Esophagus squamous epithelium (tissue), 5 donors: ENCODE results near the gene CTDNEP1. TPM values are rescaled to one million over a fixed set of nuclear protein-coding genes. Genes with fewer than 3 reads are reported as not detected.

Experiments used
- DNase-seq: peaks from one replicate; lab custom pipeline; 2025; lab: John Stamatoyannopoulos, UW
- H3K27ac ChIP-seq, 4 donors: fragments of 200-600 bp; sonication (generic); one replicate each; pipeline ENCODE4 v1.5.1; 2016 to 2019; ENCODE audit warnings: mild to moderate bottlenecking in 1 of 4
- H3K27me3 ChIP-seq, 4 donors: fragments of 200-600 bp; sonication (generic); 1 replicate in 3 of 4; 2 replicates in 1 of 4; pipeline versions ENCODE4 v1.5.1 to v1.6.0; 2017 to 2021; ENCODE audit warnings: antibody characterized with exemption in 1 of 4
- H3K36me3 ChIP-seq, 3 donors: fragments of 200-600 bp; sonication (generic); one replicate each; pipeline ENCODE4 v1.5.1; 2016 to 2019
- H3K4me1 ChIP-seq, 3 donors: fragments of 200-600 bp; sonication (generic); one replicate each; pipeline ENCODE4 v1.5.1; 2017 to 2019
- H3K4me3 ChIP-seq, 4 donors: fragments of 200-600 bp; sonication (generic); 1 replicate in 3 of 4; 2 replicates in 1 of 4; pipeline ENCODE4 v1.5.1; 2016 to 2019; ENCODE audit warnings: mild to moderate bottlenecking in 2 of 4, moderate library complexity in 1 of 4
- H3K9me3 ChIP-seq, 3 donors: fragments of 200-600 bp; sonication (generic); one replicate each; pipeline ENCODE4 v1.5.1; 2016 to 2019
- CTCF ChIP-seq, 6 experiments: fragments of 450-650 bp in 4 of 6; fragments of 200-600 bp in 2 of 6; sonication (generic) in 2 of 6; IDR thresholded peaks; one replicate each; pipeline ENCODE4 v1.5.1; 2016 to 2019; ENCODE audit warnings: antibody characterized with exemption in 6 of 6, mild to moderate bottlenecking in 4 of 6, moderate library complexity in 4 of 6
- POLR2A ChIP-seq, 4 donors: fragments of 450-650 bp; IDR thresholded peaks; one replicate each; pipeline ENCODE4 v1.6.1; 2017; ENCODE audit warnings: antibody characterized with exemption in 4 of 4, mild to moderate bottlenecking in 4 of 4, moderate library complexity in 3 of 4
- WGBS, 2 donors: methylation state at CpG; one replicate each; pipeline ENCODE4 v1.1.5; 2018; 5-methylcytosine and 5-hydroxymethylcytosine counted together
- intact Hi-C: fragments of 100-400 bp; cut with DNase I; formaldehyde crosslinking; loops from one replicate; pipeline ENCODE4 v1.15.0; 2022
- total RNA-seq, 4 donors: library from RNA; depleted of rRNA; stranded (reverse); fragments of >200 nt; gene quantifications; one replicate each; pipeline ENCODE4 v1.1.0, GENCODE V29; 2016
- donor health status: DM: yes; HTN: yes; CAD: no.

CTDNEP1 gene
- total RNA-seq, 4 donors from 2014 or later: 42.0 to 52.1 (median 47.8) TPM

- DNase-seq: peak; percentile 62
- H3K27me3 ChIP-seq: no peaks in the 10 kb centered on the region
- H3K4me1 ChIP-seq: peaks cover 3 to 19% (median 7%) of the 10 kb centered on the region in 3 donors
- no peak for TF ChIP-seq CTCF (IDR thresholded peaks at IDR 0.05)
- peak in 2 of 4 donors; percentile 14 to 17 for TF ChIP-seq POLR2A (IDR thresholded peaks at IDR 0.05)
- intact Hi-C loops: no loop called here
- peak overlapping the region; percentile 24 to 66 (median 52) for H3K4me3 ChIP-seq
- peaks cover 0 to 34% (median 7%) of the 10 kb centered on the region in 3 donors for H3K36me3 ChIP-seq
- no peaks in the 10 kb centered on the region for H3K9me3 ChIP-seq
- H3K27ac ChIP-seq: peak overlapping the region; percentile 53 to 79 (median 74)
- WGBS, 2 donors: 4 to 22% methylated on average over 11 to 13 of the region's 34 CpGs
Measured at GRCh38 chr17:7204828-7205461, 46.6 kb downstream of the CTDNEP1 start.

GRCh38 chr17:7204336-7204735 lies 47.2 kb downstream of the CTDNEP1 start:
- Histone ChIP-seq H3K4me1 (peaks cover 3 to 19% (median 7%) of the 10 kb centered on the region in 3 donors), H3K36me3 (peaks cover 0 to 36% (median 7%) of the 10 kb centered on the region in 3 donors), H3K4me3 (peak overlapping the region in 3 of 4 donors; percentile 52 to 66 (median 52)), H3K9me3 (no peaks in the 10 kb centered on the region), H3K27me3 (no peaks in the 10 kb centered on the region), H3K27ac (peak overlapping the region in 3 of 4 donors; percentile 71 to 79 (median 78))
- DNase-seq: no peak
- no peak for TF ChIP-seq CTCF (IDR thresholded peaks at IDR 0.05)
- TF ChIP-seq POLR2A (IDR thresholded peaks at IDR 0.05): no peak
- intact Hi-C loops: no loop called here
- WGBS, 2 donors: 55 to 68% methylated on average over 7 to 8 of the region's 15 CpGs

- Histone ChIP-seq H3K9me3 (no peaks in the 10 kb centered on the region), H3K36me3 (peaks cover 0 to 36% (median 7%) of the 10 kb centered on the region in 3 donors), H3K4me1 (peaks cover 3 to 19% (median 7%) of the 10 kb centered on the region in 3 donors), H3K27me3 (no peaks in the 10 kb centered on the region), H3K4me3 (no peak overlapping the region), H3K27ac (no peak overlapping the region)
- 95 to 100% methylated on average over 1 to 11 of the region's 16 CpGs for WGBS, 2 donors
- DNase-seq: no peak
- TF ChIP-seq POLR2A (IDR thresholded peaks at IDR 0.05): no peak
- no peak for TF ChIP-seq CTCF (IDR thresholded peaks at IDR 0.05)
- intact Hi-C loops: no loop called here
Measured at GRCh38 chr17:7203391-7203790, 48.1 kb downstream of the CTDNEP1 start.

- no peaks in the 10 kb centered on the region for H3K27me3 ChIP-seq
- no peaks in the 10 kb centered on the region for H3K4me1 ChIP-seq
- no peak overlapping the region for H3K4me3 ChIP-seq
- no peaks in the 10 kb centered on the region for H3K9me3 ChIP-seq
- peaks cover 0 to 72% (median 17%) of the 10 kb centered on the region in 3 donors for H3K36me3 ChIP-seq
- intact Hi-C loops: no loop called here
- TF ChIP-seq POLR2A (IDR thresholded peaks at IDR 0.05) (no peak), CTCF (IDR thresholded peaks at IDR 0.05) (no peak)
- 84 to 89% methylated on average over 4 to 14 of the region's 22 CpGs for WGBS, 2 donors
- no peak overlapping the region for H3K27ac ChIP-seq
- DNase-seq: no peak
Measured at GRCh38 chr17:7196651-7197401, 54.7 kb downstream of the CTDNEP1 start.

GRCh38 chr17:7195971-7196370 lies 55.6 kb downstream of the CTDNEP1 start:
- Histone ChIP-seq H3K9me3 (no peaks in the 10 kb centered on the region), H3K4me1 (no peaks in the 10 kb centered on the region), H3K27ac (no peak overlapping the region), H3K27me3 (no peaks in the 10 kb centered on the region), H3K4me3 (no peak overlapping the region), H3K36me3 (peaks cover 0 to 71% (median 17%) of the 10 kb centered on the region in 3 donors)
- no peak for DNase-seq
- TF ChIP-seq POLR2A (IDR thresholded peaks at IDR 0.05) (no peak), CTCF (IDR thresholded peaks at IDR 0.05) (no peak)
- 92% methylated on average over 6 of the region's 12 CpGs; no CpG with 5 or more reads in 1 of the 2 donors for WGBS, 2 donors
- intact Hi-C loops: no loop called here
